ENCODE measurements around the gene MOGAT3. TPM values are rescaled to one million over a fixed set of nuclear protein-coding genes. Genes with fewer than 3 reads are reported as not detected.
A peak's percentile ranks its signal among the peaks of the same experiment; 100 is the strongest.

The MOGAT3 gene
- total RNA-seq, 1 experiment from 2014 or later = not detected

DNA sequence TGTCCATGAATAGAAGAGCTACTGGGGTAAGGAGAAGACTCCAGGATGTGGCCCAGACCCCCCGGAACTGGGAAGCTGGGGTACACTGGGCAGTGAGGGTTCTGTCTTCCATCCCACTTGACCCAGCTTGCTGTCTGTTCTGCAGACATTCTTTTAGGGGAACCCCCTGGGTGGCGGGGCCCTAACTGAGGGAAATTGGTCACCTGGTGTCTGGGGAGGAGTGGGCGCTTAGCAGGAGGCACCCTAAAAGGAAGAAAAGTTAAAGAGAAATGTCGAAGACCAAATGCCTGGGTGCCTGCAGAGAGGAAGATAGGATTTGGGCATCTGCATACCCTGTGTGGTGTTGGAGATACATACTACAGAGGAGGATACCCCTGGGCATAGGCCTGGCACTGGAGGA lies 45.5 kb downstream of the MOGAT3 start:
- H3K4me2 ChIP-seq = peak overlapping the region; percentile 97
- H3K79me2 ChIP-seq (ENCODE audit: low read depth) = peaks cover 40% of the 10 kb centered on the region
- no peaks in the 10 kb centered on the region for H4K20me1 ChIP-seq (ENCODE audit: insufficient read depth)
- peak overlapping the region; percentile 54 for H3K27ac ChIP-seq
- no peak for DNase-seq
- H2AFZ ChIP-seq = peak overlapping the region; percentile 76; the same call in 1 of the 2 replicates
- H3K27me3 ChIP-seq (ENCODE audit: insufficient read depth, low read depth) = no peaks in the 10 kb centered on the region
- CTCF ChIA-PET = interaction anchor here (0.6 kb wide), 1 partner anchor 1027 kb away, joined by 4 read pairs; no protein-coding TSS in a partner anchor
- POLR2A ChIA-PET (ENCODE audit: unreplicated experiment) = interaction anchor here (0.5 to 0.6 kb wide), 2 partner anchors 45 to 55 kb away, joined by 3 to 5 read pairs; no protein-coding TSS in a partner anchor
- peaks cover 36% of the 10 kb centered on the region for H3F3A ChIP-seq (ENCODE audit: insufficient read depth, low read depth)
- no peaks in the 10 kb centered on the region for H3K9me2 ChIP-seq (ENCODE audit: insufficient read depth)
- H3K4me1 ChIP-seq (replicated peaks; ENCODE audit: insufficient read depth) = peaks cover 50% of the 10 kb centered on the region
- TSS peak; percentile 30 for BruUV-seq (replicated peaks)
- peak overlapping the region; percentile 84 for H3K4me3 ChIP-seq
- no peaks in the 10 kb centered on the region for H3K9me3 ChIP-seq (ENCODE audit: insufficient read depth, low read depth)
- H3K36me3 ChIP-seq (ENCODE audit: low read depth) = peaks cover 13% of the 10 kb centered on the region
- TF ChIP-seq CTCF (conservative IDR thresholded peaks at IDR 0.05) (no peak), EZH2 (IDR thresholded peaks at IDR 0.05; ENCODE audit: low read depth) (no peak)
- intact Hi-C loops (cut with micrococcal nuclease; ENCODE audit: unreplicated experiment) = no loop called here

DNA sequence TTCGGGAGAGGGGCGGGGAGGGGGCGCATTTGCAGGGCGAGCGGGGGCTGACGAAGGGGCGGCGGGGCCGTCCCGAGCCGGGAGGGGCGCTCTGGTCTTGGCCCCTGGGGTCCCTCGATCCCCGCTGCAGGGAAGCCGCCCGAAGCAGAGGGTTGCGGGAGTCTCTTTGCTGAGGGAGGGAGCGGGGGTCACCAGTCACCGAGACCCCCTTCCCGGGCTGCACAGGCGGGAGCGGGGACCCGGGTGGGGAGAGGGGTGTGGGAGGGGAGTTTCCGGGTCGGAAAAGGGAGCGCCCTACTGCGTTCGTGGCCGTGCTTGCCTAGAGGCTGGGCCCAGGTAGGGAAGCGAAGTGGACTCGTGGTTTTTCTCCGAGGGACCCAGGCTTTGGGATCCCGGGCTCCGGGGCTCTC lies 46.1 kb downstream of the MOGAT3 start:
- no TSS peak for BruUV-seq (replicated peaks)
- no peaks in the 10 kb centered on the region for H3K27me3 ChIP-seq (ENCODE audit: insufficient read depth, low read depth)
- peak overlapping the region; percentile 97 for H3K4me2 ChIP-seq
- peaks cover 13% of the 10 kb centered on the region for H3K36me3 ChIP-seq (ENCODE audit: low read depth)
- no peaks in the 10 kb centered on the region for H3K9me2 ChIP-seq (ENCODE audit: insufficient read depth)
- H3K4me3 ChIP-seq = peak overlapping the region; percentile 84
- intact Hi-C loops (cut with micrococcal nuclease; ENCODE audit: unreplicated experiment) = no loop called here
- POLR2A ChIA-PET (ENCODE audit: unreplicated experiment) = interaction anchor here (0.5 kb wide), 1 partner anchor 45 kb away, joined by 3 read pairs; no protein-coding TSS in a partner anchor
- DNase-seq = peak in 1 of 2 experiments; percentile 27
- TF ChIP-seq CTCF (conservative IDR thresholded peaks at IDR 0.05) = no peak
- no peak for TF ChIP-seq EZH2 (IDR thresholded peaks at IDR 0.05; ENCODE audit: low read depth)
- peak overlapping the region; percentile 54 for H3K27ac ChIP-seq
- H3K79me2 ChIP-seq (ENCODE audit: low read depth) = peaks cover 40% of the 10 kb centered on the region
- peaks cover 44% of the 10 kb centered on the region for H3K4me1 ChIP-seq (replicated peaks; ENCODE audit: insufficient read depth)
- no peaks in the 10 kb centered on the region for H4K20me1 ChIP-seq (ENCODE audit: insufficient read depth)
- H3F3A ChIP-seq (ENCODE audit: insufficient read depth, low read depth) = peaks cover 32% of the 10 kb centered on the region
- no peaks in the 10 kb centered on the region for H3K9me3 ChIP-seq (ENCODE audit: insufficient read depth, low read depth)
- peak overlapping the region; percentile 76 for H2AFZ ChIP-seq
- CTCF ChIA-PET = no interaction called here

DNA sequence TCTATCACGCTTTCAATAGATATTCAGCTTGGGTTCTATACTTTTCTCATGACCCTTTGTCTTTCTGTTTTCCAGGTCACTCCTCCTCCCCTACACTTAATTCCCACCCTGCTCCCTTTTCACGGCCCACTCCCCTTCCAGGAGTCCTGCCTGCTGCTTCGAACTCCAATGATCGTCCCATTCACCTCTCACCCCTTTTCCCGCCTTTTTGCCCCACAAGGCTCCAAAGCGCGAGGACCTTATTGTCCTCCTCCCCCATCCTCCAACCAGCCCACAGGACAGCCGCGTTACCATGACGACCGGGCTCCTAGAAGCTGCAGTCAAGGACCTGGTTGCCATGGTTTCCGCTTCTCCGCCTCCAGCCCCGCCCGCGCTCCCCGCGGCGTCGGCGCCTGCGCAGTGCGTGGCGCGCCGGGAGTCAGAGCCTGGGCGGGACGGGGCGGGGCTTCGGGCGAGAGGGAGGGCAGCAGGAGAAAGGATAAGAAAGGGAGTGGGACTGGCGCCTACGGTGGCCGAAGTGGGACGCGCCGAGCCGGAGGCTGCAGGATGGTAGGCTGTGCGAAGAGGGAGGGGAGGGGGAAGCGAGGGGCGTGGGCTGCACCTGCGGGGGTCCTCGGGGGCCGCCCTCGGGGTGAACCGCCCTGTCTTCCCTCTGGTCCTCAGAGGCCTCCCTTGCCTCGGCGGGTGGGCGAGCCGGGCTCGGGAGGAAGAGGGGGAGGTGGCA lies 46.7 kb downstream of the MOGAT3 start, which contains the start of gene AP1S1:
AP1S1 (plus strand) TSS at position 508 of the 724 bp plus-strand sequence; CDS start at position 547, 39 bp downstream.
- Histone ChIP-seq H3K27ac (peak within 1 kb of the TSS; percentile 54), H3K9me2 (ENCODE audit: insufficient read depth) (no peaks in the 10 kb centered on the region), H3K4me3 (peak within 1 kb of the TSS; percentile 84), H4K20me1 (ENCODE audit: insufficient read depth) (no peaks in the 10 kb centered on the region), H3K9me3 (ENCODE audit: insufficient read depth, low read depth) (no peaks in the 10 kb centered on the region), H3K79me2 (ENCODE audit: low read depth) (peaks cover 40% of the 10 kb centered on the region), H3K4me2 (peak within 1 kb of the TSS; percentile 97), H2AFZ (peak within 1 kb of the TSS; percentile 76), H3K27me3 (ENCODE audit: insufficient read depth, low read depth) (no peaks in the 10 kb centered on the region), H3K4me1 (replicated peaks; ENCODE audit: insufficient read depth) (peaks cover 38% of the 10 kb centered on the region), H3F3A (ENCODE audit: insufficient read depth, low read depth) (peaks cover 32% of the 10 kb centered on the region), H3K36me3 (ENCODE audit: low read depth) (peaks cover 13% of the 10 kb centered on the region)
- DNase-seq = peak; percentile 83 to 92
- CTCF ChIA-PET = interaction anchor here (0.6 kb wide), 1 partner anchor 129 kb away, joined by 3 read pairs; no protein-coding TSS in a partner anchor
- no peak for TF ChIP-seq CTCF (conservative IDR thresholded peaks at IDR 0.05)
- no peak for TF ChIP-seq EZH2 (IDR thresholded peaks at IDR 0.05; ENCODE audit: low read depth)
- BruUV-seq (replicated peaks) = no TSS peak
- intact Hi-C loops (cut with micrococcal nuclease; ENCODE audit: unreplicated experiment) = no loop called here
- POLR2A ChIA-PET (ENCODE audit: unreplicated experiment) = no interaction called here
